ENCODE results near the gene TSC2.

DNA sequence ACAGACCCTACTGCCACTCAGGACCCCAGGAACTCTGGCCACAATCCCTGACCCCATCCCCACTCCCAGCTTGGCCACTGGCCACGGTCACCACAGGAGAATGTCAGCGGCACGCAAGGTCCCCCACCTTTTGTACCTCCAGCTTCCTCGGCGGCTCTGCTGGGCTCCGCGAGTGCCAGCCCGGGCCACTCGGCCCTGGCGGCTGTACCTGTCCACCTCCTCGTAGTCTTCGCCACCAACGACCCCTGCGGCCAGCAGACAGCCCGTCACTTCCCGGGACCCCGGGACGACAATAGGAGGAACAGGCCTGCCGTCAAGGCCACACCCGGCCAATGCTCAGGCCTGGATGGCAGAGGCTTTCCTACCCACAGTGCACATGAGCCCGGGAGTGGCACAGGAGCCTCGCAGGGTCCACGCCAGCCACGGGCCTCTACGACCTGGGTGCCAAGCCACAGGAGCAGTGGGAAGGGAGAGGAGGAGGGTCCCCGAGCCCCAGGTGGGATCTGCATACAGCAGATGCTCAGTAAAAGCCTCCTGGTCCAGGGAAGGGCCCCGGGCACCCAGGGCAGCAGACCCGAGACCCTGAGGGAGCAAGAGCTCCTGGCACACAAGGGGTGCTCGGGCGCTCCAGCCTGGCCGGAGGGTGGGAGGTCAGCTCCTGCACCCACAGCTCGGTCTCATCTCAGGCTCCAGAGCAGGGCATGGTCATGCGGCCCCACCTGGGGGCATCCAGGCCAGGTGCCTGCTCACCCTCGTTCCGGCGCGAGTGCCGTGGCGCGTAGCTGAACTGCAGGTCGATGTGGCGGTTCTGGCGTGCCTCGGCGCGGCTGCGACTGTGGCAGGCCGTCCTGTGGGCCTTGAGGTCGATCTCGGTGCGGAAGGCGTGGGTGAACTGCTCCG is 46.1 kb upstream of the TSC2 start:
- TF ChIP-seq EZH2 (IDR thresholded peaks at IDR 0.05; ENCODE audit: low read length, missing control alignments), result no peak
- TF ChIP-seq, protein P1, sequence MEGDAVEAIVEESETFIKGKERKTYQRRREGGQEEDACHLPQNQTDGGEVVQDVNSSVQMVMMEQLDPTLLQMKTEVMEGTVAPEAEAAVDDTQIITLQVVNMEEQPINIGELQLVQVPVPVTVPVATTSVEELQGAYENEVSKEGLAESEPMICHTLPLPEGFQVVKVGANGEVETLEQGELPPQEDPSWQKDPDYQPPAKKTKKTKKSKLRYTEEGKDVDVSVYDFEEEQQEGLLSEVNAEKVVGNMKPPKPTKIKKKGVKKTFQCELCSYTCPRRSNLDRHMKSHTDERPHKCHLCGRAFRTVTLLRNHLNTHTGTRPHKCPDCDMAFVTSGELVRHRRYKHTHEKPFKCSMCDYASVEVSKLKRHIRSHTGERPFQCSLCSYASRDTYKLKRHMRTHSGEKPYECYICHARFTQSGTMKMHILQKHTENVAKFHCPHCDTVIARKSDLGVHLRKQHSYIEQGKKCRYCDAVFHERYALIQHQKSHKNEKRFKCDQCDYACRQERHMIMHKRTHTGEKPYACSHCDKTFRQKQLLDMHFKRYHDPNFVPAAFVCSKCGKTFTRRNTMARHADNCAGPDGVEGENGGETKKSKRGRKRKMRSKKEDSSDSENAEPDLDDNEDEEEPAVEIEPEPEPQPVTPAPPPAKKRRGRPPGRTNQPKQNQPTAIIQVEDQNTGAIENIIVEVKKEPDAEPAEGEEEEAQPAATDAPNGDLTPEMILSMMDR (conservative IDR thresholded peaks at IDR 0.05 in 1 of 2, IDR thresholded peaks at IDR 0.05 in 1 of 2; ENCODE audit: low read depth in 1 of 2, low read length in 2 of 2), result no peak
